ENCODE measurements around the gene LTF.
"Not testable (repeated sequence)": the region's sequence is repeated elsewhere in the genome, so short reads cannot be mapped to it uniquely, and the experiment has no call there.

The LTF gene

DNA sequence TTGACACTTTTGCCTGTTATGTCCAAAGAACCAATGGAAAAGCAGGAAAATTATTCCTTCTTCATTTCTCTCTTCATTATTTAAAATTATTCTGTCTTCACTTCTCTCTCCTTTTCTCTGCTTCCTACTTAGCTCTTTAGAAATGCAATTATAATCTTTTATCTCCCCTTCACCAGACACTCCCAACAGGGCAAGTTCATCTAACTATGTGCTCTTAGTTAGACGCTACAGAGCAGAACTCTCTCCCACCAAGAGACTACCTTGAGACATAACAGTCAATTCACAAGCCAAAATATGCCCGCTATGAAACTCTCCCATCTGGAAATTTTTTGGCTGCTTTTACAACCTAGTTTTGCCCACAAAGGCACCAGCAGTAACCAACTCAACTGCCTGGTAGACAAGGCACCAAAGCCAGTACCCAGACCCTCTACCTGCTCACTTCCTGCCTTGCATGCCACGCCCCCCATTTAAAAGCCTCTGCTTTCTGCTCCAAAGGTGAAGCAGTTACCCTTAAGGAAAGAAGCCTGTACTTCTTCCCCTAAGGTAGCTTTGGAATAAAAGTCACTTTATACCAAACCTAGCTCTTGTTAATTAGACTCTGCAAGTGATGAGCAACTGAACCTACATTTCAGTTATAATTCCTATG, 29.5 kb downstream of the LTF start:
- no peak for DNase-seq

DNA sequence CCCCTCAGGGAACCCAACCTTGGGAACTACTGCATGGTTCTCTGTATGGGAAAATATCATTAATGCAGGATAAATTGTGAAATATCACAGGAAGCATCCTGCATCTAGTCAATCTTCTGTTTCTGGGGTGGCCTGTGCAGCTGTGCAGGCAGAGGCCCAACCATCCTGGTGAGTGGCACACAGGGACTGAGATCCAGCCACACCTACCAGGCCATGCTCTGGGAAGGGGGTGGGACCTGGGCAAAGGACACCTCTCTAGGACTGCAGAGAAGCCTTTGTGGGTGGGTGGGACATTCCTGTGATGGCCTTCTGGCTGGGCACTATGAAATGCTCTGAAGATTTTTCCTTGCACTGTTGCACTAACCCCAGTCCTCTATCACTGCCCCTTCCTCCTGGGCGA, 30.9 kb downstream of the LTF start:
- DNase-seq: no peak

DNA sequence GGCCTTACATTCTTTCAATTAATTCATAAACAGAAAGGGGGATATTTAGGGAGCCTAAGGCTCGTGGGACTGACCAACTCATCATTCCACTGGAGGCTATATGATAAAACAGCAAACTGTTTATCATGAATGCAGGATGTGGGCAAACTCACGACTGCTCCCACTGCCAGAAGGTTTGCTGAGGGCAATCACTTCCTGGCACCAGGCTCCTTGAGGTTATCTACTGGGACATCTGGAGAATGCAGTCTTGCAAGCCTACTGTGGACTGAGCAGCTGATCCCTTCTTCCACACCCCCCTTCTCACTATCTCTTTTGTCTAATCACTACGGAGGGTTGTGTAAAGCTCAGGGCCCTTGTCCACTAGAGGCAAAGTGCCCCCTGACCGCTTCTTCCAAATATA, 31.6 kb downstream of the LTF start:
- DNase-seq: not testable (repeated sequence)

DNA sequence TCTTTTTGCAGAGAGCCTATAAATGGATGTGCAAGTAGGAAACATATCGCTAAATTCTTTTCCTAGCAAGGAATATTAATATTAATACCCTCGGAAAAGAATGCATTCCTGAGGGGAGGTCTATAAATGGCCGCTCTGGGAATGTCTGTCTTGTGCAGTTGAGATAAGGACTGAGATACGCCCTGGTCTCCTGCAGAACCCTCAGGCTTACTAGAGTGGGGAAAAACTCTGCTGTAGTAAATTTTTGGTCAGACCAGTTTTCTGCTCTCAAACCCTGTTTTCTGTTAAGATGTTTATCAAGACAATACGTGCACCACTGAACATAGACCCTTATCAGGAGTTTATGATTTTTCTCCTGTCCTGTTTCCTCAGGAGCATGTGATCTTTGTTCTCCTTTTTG, 32.8 kb downstream of the LTF start:
- DNase-seq: not testable (repeated sequence)

DNA sequence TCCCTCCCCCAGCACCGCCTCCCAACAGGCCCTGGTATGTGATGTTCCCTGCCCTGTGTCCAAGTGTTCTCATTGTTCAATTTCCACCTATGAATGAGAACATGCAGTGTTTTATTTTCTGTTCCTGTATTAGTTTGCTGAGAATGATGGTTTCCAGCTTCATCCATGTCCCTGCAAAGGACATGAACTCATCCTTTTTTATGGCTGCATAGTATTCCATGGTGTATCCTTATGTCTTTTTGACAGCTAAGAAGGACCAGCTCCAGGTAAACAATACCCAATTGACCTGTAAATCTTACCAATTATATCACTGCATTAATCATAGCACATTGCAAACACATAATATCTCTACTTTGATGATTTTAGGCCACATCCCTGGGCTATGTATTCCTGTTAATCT, 33.8 kb downstream of the LTF start:
- not testable (repeated sequence) for DNase-seq

DNA sequence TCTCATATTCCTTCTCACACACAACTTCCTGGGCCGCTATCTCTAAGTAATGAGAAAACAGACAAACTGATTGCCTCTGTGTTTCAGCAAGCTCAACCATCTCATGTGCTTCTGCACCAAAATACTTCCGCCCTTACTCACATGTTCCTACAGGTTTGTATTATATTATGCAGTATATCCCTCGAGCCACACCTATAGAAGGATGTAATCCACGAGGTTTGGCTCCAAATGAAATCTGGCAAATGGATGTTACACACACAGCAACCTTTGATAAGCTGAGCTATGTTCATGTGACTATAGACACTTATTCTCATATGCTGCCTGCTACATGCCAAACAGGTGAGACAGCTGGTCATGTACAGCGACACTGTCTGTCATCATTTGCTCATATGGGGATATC, 35.0 kb downstream of the LTF start:
- no peak for DNase-seq

DNA sequence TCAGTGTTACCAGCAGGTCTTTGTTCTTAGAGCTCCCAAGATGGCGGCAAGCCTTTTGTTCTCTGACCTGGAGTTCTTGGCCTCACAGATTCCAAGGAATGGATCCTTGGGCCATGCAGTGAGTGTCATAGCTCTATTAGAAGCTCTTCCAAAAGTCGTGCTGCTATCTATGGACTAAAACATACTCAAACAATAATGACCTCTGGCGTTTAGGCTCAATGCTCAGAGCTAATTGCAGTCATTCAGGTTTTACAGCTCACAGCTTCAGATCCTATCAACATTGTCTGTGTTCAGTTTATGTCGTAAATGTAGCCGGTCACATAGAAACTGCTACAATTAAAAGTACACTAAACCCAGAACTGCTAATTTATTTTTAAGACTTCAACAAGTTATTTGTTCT, 35.5 kb downstream of the LTF start:
- no peak for DNase-seq

DNA sequence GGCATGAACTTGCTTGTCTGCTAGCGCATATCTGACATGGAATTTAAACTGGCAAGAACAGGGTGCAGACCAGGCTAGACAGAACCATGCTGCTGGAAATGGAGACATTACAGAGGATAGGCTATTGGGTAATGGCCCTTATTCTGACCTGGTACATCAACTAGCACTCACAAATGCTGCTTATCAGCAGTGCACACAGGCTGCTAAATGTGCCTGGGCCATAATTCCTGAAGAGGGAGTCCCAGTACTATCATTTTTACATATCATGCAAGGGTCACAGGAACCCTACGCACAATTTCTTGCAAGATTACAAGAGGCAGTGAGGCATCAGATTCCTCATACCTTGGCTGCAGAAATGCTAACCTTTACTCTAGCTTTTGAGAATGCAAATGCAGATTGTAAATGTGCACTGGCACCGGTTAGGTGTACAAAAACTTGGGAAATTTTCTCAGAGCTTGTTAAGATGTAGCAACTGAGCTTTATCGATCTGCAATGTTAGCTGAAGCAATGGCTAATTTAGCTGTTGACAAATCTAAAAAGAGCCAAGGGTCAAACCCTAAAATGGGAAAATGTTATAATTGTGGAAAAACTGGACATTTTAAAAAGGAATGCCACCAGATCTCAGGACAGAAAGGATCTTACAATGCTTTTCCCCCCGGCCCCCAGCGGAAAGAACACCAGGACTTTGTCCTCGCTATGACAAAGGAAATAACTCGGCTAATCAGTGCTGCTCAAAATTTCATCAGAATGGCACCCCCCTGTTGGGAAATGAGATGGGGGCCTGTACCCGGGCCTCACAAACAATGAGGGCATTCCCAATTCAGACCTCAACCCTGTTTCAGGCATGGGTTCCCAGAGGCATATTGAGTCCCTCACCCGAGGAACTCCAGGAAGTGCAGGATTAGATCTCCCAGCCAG, 36.5 kb downstream of the LTF start:
- DNase-seq: peak in 1 of 2 experiments; percentile 8

DNA sequence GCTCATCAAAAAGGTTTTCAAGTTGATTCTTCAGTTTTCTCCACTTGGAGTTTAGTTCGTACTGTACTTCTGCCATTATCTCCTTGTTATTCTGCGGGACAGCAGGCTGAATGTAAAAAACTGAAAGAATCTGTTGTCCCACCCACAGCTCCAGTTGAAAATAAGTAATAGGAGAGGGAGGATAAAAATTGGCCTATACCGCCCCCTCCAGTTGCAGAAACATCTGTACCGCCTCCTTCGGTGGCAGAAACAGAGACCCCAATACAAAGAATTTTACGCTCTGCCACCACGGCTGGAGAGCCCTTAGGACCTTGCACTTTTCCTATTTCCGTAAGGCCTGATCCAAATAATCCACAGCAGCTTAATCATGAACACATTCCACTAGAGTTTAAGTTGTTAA, 37.3 kb downstream of the LTF start:
- not testable (repeated sequence) for DNase-seq

DNA sequence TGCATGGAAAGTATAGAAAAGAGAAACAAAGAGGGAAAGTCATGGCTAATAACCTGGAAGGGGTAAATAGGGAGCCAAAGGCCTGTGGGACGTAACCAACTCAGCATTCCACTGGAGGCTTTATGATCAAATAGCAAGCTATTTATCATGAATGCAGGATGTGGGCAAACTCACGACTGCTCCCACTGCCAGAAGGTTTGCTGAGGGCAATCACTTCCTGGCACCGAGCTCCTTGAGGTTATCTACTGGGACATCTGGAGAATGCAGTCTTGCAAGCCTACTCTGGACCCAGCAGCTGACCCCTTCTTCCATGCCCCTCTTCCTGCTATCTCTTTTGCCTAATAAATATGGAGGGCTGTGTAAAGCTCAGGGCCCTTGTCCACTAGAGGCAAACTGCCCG, 38.2 kb downstream of the LTF start:
- DNase-seq: not testable (repeated sequence)

DNA sequence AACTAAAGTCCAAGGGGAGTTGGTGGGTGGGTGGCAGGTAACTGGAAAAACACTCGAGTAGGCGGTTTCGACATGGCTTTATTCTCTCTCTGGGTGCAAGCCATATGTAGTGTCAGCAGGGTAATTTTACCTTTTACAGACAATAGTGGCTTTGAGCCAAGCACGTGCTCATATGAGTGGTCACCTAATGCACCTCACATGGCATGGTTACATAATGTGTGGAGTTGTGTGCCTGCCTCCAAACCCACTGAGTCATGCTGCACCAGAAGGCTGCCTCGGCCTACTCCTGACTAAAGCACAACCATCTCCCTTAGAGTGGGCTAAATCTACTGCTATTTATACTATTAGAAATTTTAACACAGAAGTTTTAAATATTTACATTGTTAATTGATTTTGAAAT, 41.1 kb downstream of the LTF start:
- no peak for DNase-seq

DNA sequence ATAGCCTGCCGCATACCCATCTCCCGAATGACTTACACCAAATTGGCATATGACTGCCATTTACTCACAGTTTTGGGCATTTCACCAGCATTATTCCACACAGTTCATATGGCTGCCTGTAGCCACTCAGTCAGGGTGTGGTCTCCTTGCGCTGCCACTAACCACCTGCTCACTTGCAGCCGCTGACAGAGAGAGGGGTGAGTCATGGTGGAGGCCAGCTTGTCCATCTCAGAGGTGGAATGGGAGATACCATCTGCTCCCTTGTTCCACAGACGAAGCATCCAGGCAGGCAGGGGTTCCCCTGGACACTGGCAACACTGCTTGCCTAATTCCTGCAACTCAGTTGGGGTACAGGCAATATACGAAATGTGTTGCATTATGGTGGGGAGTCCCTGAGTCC, 42.1 kb downstream of the LTF start:
- DNase-seq: no peak

DNA sequence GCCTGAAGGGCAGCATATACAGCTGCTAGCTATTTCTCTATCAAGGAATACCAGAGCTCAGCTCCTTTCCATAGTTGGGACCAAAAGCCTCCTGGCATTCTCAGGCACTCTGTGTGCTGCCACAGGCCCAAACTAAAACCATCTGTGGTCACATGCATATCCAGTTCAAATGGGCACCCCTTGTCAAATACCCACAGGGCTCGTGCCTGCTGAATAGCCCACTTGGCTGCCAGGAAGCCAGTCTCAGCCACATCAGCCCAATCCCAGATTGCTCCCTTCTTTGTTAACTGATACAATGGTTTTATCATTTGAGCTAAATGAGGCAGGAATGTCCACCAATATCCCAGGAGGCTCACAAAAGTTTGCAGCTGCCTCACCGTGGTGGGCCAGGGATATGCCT, 43.8 kb downstream of the LTF start:
- DNase-seq: no peak

DNA sequence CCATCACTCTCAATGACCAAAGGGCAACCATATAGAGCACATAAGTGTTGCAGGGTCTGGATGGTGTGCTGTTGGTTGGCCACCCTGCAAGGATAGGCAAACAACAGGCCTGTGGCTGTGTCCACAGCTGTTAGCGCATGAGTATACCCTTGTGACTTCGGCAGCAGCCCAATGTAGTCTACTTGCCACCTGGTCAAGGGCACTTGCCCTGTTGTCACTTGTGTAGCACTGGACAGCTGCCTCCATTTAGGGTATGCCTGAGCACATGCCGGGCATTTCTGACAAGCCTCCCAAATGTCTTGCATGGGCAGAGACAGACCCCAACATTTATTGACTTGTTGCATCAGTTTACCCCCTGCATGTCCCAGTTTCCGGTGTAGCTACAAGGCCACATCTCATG, 44.9 kb downstream of the LTF start:
- no peak for DNase-seq

DNA sequence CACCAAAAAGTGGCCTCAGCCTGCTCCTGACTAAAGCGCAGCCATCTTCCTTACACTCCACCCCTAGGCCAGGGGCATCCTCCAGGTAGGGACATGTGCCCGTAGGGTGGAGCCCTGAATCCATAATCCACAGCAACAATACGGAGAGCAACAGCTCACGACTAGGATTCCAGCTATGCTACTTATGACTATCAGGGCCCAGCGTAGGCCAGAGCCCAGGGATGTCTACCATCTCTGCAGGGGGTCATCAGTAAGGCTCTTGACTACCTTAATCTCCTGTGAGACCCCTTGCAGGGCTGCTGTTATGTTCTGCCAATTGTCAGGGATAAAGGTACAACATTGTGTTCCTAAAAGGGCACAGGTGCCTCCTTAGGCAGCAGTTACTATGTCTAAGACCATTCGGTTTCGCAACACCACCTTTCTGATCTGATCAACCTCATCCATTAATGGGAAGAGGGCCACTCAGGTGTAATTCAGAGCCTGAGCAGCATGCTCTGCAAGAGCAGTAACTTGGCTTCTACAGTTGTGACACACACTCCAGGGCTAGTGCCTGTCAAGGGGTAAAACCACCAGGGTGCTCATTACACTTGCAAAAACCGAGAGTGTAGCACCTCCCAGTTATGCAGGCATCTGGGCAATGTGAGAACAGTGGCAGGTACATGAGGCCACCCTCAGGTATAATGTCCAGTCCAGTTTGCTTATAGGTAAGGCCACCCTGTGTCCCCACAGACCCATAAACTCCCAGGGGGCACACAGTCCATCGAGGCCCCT, 46.7 kb downstream of the LTF start:
- DNase-seq: no peak

DNA sequence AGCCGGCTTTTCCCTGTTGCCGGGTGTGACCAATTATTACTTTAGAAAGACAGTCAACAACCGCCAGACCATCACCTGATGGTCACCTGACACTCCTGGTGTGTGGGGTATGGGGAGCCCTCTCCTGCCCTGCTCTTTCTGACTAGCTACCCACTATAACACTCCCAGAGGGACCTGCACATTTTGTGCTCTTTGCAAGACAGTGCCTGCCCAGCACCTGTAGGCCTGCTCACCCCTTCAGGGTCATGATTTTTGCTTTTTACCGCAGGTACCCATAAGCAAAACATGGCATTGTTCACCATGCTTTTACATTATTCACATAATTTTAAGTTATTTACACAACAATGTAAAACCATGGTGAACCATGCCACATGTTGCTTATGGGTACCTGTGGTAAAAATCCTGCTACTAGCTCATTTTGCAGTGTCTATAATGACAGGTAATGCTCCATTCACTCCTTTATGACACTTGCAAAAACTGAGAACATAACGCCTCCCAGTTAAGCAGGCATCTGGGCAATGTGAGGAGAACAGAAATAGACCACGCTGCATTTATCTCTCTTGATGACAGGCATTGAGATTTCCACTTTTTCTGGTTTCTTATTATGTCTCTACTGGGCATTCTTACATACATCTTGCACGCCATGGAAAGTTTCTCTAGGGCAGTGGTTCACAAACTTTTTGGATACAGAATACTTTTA, 47.7 kb downstream of the LTF start:
- DNase-seq: no peak

DNA sequence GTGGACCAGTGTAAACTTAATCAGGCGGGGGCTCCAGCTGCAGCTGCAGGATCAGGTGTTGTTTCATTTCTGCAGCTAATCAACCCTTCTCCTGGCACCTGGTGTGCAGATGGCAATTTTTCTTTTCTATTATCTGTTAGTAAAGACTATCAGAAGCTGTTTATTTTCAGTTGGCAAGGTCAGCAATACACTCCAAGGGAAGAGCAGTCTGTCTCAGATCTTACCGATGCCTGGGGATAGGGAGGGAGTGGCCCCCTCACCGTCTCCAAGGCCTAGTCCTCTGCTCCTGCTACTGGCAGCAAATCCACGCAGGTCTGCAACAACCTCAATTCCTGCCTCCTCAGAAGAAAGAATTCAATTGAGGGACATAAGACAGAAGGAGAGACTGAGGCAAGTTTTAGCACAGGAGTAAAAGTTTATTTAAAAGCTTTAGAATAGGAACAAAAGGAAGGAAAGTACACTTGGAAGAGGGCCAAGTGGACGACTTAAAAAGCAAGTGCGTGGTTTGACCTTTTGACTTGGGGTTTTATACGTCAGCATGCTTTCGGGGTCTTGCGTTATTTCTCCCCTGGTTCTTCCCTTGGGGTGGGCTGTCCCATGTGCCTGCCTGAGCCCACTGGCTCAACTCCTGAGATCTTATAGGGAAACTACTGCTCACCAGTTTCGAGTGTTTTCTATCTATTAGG, 48.4 kb downstream of the LTF start:
- no peak for DNase-seq

DNA sequence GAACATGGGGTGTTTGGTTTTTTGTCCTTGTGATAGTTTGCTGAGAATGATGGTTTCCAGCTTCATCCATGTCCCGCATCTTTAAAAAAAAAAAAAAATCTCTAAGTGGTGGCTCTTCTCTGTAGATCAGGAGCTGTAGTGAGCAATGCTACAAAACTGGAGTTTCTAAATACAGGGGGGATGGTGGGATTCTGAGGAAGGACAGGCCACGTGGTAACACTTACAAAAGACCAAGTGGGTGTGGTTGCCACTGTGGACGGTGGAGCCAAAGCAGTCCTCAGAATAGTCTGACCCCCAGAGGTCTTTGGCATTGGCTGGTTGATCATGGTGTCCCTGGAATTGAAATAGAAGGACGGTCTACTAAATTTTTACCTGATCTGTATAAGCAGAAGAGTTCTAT, 50.0 kb downstream of the LTF start:
- no peak for DNase-seq

DNA sequence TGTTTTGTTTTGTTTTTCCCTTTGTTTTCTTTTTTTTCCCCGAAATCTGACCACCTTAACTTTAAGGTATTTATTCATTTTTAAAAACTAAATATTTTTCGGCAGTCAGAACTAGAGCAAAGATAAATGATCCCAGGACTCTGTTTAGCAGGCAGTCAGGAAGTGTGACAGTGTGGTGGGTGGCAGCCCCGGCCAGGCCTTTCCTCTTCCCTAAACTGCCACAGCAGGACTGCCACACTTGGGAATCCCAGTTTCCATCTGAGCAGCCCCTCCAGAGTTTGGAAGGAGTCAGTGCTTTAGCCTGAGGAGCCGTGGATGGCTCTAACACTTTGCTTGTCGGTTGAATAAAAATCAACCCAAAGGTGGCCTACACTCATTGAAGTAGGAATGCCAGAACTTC, 50.8 kb downstream of the LTF start:
- no peak for DNase-seq

DNA sequence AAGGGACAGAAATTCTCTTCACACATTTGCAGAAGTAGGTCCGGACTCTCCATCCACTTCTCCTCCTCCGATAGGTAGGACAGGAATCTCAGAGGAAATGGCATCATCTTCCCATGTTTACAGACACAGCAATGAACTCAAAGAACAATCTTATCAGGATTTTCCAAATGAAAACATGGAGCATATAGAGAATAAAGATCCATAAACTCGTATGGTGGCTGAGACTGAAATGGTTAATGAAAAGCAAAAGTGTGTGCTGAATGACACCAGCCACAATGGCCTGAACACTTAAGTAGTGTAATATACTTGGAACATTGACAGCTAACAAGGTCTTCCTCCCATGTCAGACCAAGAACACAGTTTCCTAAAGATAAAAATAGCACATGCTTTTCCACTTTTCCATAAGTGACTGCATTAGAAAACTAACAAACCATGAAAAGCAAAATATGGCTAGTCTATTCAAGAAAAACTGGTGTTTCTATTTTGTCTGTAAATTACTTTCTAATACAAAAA, 51.9 kb downstream of the LTF start:
- DNase-seq: no peak

DNA sequence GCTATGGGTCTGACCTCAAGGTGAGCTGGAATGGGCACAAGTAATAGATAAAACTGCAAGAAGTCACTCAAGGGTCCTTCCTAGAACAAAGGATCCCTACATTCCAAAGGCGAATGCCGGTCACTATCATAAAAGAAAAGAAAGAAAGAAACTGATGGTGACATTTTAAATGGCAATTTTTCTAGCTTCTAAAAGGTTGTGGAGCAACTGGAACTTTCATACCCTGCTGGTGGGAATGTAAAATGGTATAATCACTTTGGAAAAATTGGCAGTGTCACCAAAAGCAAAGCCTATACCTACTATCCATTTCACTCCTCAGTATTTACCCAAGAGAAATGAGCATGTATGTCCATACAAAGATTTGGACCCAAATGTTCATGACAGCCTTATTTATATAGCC, 53.4 kb downstream of the LTF start:
- DNase-seq: no peak

DNA sequence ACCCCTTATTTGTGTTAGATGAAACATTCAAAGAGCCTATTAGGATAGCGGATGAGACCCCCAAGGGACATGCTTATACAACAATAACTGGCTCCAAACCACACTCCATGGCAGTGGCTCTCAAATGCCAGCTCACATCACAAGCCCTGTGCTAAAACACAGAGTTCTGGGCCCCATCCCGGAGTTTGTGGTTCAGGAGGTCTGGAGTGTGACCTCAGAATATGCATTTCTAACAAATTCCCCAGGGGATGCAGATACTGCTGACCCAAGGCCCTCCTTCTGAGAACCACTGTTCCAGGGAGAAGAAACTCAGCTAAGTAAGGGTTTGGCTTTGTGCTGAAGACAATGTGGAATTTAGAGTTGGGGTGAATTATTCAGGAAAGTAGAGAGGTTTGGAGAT, 54.0 kb downstream of the LTF start:
- no peak for DNase-seq
